Uterus (tissue), 3 donors: ENCODE measurements around the gene LASP1NB.

Experiments
- DNase-seq, 2 donors: peaks; one replicate each; pipeline ENCODE4 v3.0.0-alpha.2; 2019 to 2020
- H3K27ac ChIP-seq, 2 donors: fragments of 200-600 bp; sonication (generic); 1 replicate in 1 of 2; 2 replicates in 1 of 2; pipeline ENCODE4 v1.5.1; 2016 to 2018
- H3K27me3 ChIP-seq, 2 donors: fragments of 200-600 bp; sonication (generic); one replicate each; pipeline ENCODE4 v1.5.1; 2018 to 2019; ENCODE audit warnings: control low read depth in 1 of 2
- H3K36me3 ChIP-seq, 2 donors: fragments of 200-600 bp; sonication (generic); one replicate each; pipeline ENCODE4 v1.5.1; 2019; ENCODE audit warnings: control low read depth in 1 of 2
- H3K4me1 ChIP-seq, 2 donors: fragments of 200-600 bp; sonication (generic); one replicate each; pipeline ENCODE4 v1.5.1; 2018 to 2019; ENCODE audit warnings: control low read depth in 1 of 2
- H3K4me3 ChIP-seq, 2 donors: fragments of 200-600 bp; sonication (generic); 1 replicate in 1 of 2; 2 replicates in 1 of 2; pipeline ENCODE4 v1.5.1; 2018 to 2019; ENCODE audit warnings: mild to moderate bottlenecking in 1 of 2
- H3K9me3 ChIP-seq, 2 donors: fragments of 200-600 bp; sonication (generic); one replicate each; pipeline ENCODE4 v1.5.1; 2019; ENCODE audit warnings: control low read depth in 1 of 2
- CTCF ChIP-seq, 4 experiments: fragments of 200-600 bp in 2 of 4; fragments of 450-650 bp in 2 of 4; sonication (generic) in 2 of 4; IDR thresholded peaks; one replicate each; pipeline ENCODE4 v1.5.1; 2016 to 2019; ENCODE audit warnings: antibody characterized with exemption in 4 of 4, mild to moderate bottlenecking in 2 of 4, moderate library complexity in 1 of 4
- POLR2A ChIP-seq, 2 donors: fragments of 450-650 bp; IDR thresholded peaks; one replicate each; pipeline ENCODE4 v1.6.1; 2016; ENCODE audit warnings: antibody characterized with exemption in 2 of 2, mild to moderate bottlenecking in 1 of 2, moderate library complexity in 1 of 2
- intact Hi-C: fragments of 100-400 bp; cut with DNase I; formaldehyde crosslinking; loops from one replicate; pipeline ENCODE4 v1.15.1; 2023; ENCODE audit warnings: low total_unique reads
- donor health status: DM: yes; HTN: yes; CAD: no.

LASP1NB gene

DNA sequence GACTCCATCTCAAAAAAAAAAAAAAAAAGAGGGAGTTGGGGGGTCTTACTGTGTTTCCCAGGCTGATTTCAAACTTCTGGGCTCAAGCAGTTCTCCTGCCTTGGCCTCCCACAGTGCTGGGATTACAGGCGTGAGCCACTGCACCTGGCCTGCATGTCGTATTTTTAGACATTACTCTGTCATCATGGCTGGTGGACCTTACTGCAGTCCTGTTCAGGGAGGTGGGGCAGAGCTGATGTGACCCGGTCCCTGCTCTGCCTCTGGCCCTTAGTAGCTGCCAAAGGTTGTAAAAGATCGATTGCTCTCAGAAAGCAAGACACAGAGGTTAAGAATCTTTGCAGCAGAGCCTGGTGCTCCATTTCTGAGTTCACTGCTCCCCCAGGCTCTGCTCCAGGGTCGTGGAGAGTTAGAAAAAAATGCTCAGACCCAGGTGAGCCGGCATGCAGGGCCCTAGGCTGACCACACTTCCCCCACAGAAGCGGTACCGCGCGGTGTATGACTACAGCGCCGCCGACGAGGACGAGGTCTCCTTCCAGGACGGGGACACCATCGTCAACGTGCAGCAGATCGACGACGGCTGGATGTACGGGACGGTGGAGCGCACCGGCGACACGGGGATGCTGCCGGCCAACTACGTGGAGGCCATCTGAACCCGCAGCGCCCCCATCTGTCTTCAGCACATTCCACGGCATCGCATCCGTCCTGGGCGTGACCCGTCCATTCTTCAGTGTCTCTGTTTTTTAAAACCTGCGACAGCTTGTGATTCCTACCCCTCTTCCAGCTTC is 7.1 kb upstream of the LASP1NB start:
- peak overlapping the region; percentile 79 to 90 for H3K27ac ChIP-seq
- no peaks in the 10 kb centered on the region for H3K36me3 ChIP-seq
- H3K27me3 ChIP-seq, result no peaks in the 10 kb centered on the region
- intact Hi-C loops, result no loop called here
- no peaks in the 10 kb centered on the region for H3K9me3 ChIP-seq
- TF ChIP-seq CTCF (IDR thresholded peaks at IDR 0.05), result no peak
- TF ChIP-seq POLR2A (IDR thresholded peaks at IDR 0.05), result no peak
- peaks cover 8 to 21% of the 10 kb centered on the region in 2 donors for H3K4me1 ChIP-seq
- no peak for DNase-seq
- no peak overlapping the region for H3K4me3 ChIP-seq

GRCh38 chr17:38918916-38919315 is 6.5 kb upstream of the LASP1NB start:
- H3K27ac ChIP-seq, result peak overlapping the region; percentile 79 to 90
- no peak overlapping the region for H3K4me3 ChIP-seq
- H3K36me3 ChIP-seq, result no peaks in the 10 kb centered on the region
- intact Hi-C loops, result no loop called here
- DNase-seq, result no peak
- H3K9me3 ChIP-seq, result no peaks in the 10 kb centered on the region
- no peaks in the 10 kb centered on the region for H3K27me3 ChIP-seq
- H3K4me1 ChIP-seq, result peaks cover 8 to 21% of the 10 kb centered on the region in 2 donors
- TF ChIP-seq POLR2A (IDR thresholded peaks at IDR 0.05) (no peak), CTCF (IDR thresholded peaks at IDR 0.05) (no peak)

DNA sequence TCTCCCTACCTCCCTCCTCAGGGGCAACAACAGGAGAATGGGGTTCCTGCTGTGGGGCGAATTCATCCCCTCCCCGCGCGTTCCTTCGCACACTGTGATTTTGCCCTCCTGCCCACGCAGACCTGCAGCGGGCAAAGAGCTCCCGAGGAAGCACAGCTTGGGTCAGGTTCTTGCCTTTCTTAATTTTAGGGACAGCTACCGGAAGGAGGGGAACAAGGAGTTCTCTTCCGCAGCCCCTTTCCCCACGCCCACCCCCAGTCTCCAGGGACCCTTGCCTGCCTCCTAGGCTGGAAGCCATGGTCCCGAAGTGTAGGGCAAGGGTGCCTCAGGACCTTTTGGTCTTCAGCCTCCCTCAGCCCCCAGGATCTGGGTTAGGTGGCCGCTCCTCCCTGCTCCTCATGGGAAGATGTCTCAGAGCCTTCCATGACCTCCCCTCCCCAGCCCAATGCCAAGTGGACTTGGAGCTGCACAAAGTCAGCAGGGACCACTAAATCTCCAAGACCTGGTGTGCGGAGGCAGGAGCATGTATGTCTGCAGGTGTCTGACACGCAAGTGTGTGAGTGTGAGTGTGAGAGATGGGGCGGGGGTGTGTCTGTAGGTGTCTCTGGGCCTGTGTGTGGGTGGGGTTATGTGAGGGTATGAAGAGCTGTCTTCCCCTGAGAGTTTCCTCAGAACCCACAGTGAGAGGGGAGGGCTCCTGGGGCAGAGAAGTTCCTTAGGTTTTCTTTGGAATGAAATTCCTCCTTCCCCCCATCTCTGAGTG is 5.9 kb upstream of the LASP1NB start:
- TF ChIP-seq CTCF (IDR thresholded peaks at IDR 0.05) (no peak), POLR2A (IDR thresholded peaks at IDR 0.05) (no peak)
- H3K4me3 ChIP-seq, result no peak overlapping the region
- intact Hi-C loops, result no loop called here
- peak in 1 of 2 donors; percentile 12 for DNase-seq
- H3K4me1 ChIP-seq, result peaks cover 8 to 21% of the 10 kb centered on the region in 2 donors
- no peaks in the 10 kb centered on the region for H3K27me3 ChIP-seq
- no peaks in the 10 kb centered on the region for H3K9me3 ChIP-seq
- peak overlapping the region; percentile 79 to 90 for H3K27ac ChIP-seq
- no peaks in the 10 kb centered on the region for H3K36me3 ChIP-seq

GRCh38 chr17:38920374-38921291 is 4.8 kb upstream of the LASP1NB start:
- no peak for DNase-seq
- Histone ChIP-seq H3K4me3 (no peak overlapping the region), H3K27me3 (no peaks in the 10 kb centered on the region), H3K9me3 (no peaks in the 10 kb centered on the region), H3K36me3 (no peaks in the 10 kb centered on the region), H3K4me1 (peaks cover 8 to 21% of the 10 kb centered on the region in 2 donors), H3K27ac (peak overlapping the region; percentile 79 to 90)
- no peak for TF ChIP-seq POLR2A (IDR thresholded peaks at IDR 0.05)
- intact Hi-C loops, result no loop called here

DNA sequence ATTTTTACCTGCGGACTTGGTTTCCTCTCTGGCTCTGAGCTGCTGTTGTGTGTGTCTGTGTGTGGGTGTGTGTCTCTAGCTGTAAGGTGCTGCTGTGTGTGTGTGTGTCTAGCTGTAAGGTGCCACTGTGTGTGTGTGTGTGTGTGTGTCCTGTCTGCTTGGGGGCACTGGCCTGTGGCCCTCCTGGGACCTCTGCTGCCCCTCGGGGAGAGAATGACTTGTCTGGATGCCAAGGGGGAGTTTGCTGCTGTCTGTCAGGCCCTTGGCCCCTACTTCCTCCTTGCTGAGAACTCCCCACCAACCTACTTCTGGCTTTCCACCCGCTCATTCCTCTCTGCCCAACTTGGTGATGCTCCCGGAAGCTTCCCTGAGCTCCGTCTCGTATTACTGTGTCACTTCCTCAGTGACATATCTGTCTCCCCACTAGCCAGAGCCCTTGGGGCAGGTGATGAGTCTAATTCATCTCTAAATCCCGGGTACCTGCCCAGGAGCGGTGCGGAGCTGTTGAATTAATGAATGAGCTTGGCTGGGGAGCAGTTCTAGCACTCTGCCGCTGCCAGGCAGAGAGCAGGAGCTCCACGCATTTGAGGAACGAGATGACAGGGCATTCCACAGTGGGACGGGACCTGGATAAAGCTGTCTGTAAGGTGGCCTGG is 3.5 kb upstream of the LASP1NB start:
- Histone ChIP-seq H3K27ac (peak overlapping the region; percentile 79 to 90), H3K27me3 (no peaks in the 10 kb centered on the region), H3K9me3 (no peaks in the 10 kb centered on the region), H3K36me3 (no peaks in the 10 kb centered on the region), H3K4me3 (no peak overlapping the region), H3K4me1 (peaks cover 8 to 21% of the 10 kb centered on the region in 2 donors)
- TF ChIP-seq CTCF (IDR thresholded peaks at IDR 0.05) (no peak), POLR2A (IDR thresholded peaks at IDR 0.05) (no peak)
- intact Hi-C loops, result no loop called here
- DNase-seq, result no peak
